Activated T-cell treated with anti-CD3 and anti-CD28 coated beads, Interleukin-2, amount 50 U/mL, for 1 hour (primary cell): ENCODE results near the gene DAGLA.
A peak's percentile ranks its signal among the peaks of the same experiment; 100 is the strongest.

Experiments used
- DNase-seq: peaks from one replicate; pipeline ENCODE4 v3.0.0-alpha.2; 2020

Gene DAGLA

DNA sequence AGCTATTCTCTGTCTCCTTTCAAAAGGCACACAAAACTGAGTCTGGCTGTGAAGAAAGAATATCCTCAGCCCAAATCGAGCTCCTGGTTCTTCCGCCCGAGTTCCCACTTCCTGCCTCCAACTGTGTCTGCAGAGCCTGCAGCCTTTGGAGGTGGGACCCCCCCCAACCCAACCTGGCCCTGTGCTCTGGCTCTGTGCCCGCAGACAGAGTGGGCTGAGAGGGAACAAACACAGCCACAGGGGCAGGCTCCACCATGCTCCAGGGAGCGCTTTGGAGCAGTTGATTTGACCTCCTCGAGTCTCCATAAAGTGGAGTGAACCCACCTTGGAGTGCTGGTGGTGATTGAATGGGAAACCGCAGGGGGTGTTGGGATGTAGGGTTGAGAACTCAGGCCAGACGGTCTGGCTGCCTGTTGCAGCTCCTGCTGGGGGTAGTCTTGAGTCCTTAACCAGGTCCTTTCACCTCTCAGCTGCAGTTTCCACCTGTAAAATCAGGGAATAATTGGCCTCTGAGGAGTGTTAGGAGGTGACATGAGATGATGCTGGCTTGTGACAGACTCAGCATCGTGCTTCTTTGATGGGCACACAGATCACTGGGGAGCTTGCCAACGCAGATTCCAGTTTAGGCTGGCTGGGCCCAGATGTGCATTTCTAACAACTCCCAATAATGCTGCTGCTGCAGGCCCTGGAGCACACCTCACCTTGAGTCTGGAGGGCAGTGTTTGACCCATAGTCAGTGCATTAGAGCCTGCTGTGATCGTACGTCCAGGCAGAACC lies 11.4 kb downstream of the DAGLA start:
- DNase-seq, result no peak

DNA sequence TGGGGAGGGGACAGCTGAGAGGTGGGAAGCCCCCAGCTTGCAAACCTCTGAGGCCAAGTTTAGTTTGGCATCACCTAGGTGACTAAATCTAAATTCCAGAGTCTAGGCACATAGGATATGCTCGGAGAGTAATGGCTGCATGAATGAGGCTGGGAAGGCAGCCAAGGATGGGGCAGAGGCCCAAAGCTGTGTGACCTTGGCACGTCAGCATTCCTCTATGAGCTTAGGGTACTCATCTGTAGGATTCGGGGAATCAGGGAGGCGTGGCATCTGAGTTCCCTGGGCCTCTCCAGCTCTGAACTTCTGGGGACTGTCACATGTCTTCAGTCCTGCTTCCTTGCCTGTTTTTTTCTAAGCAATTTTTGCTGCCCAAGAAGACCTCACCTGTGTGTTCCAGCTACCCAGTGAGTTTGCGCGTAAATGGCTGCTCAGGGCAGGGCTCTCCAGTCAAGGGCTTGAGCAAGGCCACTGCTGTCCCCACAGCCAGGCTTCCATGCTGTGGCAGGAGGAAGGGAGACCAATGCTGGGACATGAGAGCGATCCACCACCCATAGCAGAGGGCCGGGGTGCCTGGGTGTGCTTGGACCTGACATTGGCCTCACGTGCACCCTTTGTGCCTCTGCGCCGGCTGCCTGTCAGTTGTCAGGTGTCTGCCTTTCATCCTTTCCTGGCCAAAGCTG lies 13.9 kb downstream of the DAGLA start:
- no peak for DNase-seq

GRCh38 chr11:61694602-61694939 lies 14.4 kb downstream of the DAGLA start:
- DNase-seq, result no peak

DNA sequence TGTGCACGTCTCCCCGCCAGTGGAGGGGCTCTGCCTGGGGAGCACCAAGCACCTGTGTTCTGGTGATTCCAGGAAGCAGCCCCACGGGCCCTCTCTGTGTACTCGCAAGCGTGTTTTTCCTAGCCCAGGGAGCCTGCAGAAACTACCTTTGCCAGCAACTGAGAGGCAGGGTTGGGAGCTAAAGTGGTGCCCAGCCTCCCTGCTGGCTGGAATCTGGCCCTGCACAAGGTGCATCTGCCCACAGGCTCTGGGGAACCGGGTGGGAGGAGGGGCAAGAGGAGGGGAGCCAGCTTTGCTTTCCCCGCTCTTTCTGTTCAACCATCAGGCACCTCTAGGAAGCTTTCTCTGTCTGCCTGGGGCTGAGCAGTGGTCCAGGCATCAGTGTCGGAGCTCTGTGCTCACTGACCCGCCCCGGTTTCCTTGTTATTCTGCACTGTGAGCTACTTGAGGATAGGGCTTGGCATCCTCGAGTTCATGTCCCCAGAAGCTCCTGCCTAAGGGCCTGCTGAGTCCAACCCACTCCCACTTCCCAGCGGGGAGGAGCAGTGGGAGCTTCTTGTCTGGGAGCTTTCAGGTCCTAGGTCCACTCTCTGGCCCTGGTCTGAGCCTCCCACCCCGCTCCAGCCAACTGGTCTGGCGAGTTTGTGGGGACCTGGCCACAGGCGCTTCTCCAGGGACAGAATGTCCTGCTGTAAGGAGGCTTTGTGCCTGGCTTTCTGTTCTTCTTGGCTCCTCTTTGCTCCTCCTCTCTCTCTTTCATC lies 14.9 kb downstream of the DAGLA start:
- DNase-seq, result no peak

DNA sequence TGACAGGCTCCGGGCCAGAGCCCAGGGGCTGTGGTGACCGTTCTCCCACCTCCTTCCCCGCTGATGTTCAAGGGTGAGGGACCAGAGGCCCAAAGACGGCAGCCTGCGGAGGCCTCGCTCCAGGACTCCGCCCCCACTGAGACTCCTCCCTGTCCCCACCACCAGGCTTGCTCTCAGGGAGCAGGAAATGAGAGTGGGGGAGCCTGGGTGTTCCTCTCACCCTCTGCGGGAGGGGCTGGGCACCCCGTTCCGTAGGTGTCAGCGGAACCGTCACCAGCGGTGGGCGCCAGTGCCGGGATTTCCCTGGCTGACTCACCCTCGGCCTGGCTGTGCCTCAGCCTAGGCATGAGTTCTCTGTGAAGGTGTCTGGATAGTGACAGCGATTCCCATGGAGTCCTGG lies 15.7 kb downstream of the DAGLA start:
- peak; percentile 91 for DNase-seq

GRCh38 chr11:61696602-61697001 lies 16.4 kb downstream of the DAGLA start:
- DNase-seq, result no peak

- DNase-seq, result no peak
These were observed 16.9 kb downstream of the DAGLA start for GRCh38 chr11:61697078-61697502.

DNA sequence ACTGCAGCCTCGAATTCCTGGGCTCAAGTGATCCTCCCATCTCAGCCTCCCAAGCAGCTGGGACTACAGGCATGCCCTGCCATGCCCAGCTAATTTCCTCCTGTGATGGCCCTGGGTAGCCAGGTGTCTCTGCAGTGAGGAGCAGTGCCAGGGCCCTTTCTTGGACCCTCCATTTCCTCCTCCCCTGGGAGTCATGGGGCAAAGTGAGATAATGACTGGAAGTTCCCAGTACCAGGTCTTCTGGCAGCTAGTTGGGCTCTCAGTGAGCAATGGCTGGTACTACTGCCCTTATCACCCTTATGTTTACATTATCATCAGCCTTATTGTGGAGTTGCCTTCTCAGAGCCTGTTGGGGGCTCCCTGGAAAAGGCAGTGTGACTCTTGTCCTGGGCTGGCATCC lies 17.6 kb downstream of the DAGLA start:
- DNase-seq, result no peak

- no peak for DNase-seq
These were observed 18.2 kb downstream of the DAGLA start for GRCh38 chr11:61698173-61698948.

GRCh38 chr11:61699737-61700160 lies 19.6 kb downstream of the DAGLA start:
- no peak for DNase-seq

DNA sequence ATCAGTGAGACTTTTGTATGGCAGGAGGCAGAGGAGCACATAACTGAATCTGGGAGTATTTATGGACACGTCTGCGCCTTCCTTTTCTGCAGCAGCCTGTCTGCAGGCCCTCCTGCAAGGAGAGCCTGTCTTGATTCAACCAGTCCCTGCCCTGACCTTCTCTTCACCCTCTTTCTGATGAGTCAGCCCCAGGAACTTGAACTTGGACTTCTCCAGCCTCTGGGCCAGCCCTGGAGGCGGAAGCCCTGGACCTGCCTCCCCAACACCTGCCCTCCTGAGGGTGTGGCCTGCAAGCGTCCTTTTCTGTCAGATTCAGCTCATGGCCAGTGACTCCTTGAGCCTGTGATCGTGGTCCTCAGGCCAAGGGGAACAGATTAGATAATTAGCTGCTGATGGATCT lies 20.0 kb downstream of the DAGLA start:
- DNase-seq, result no peak

DNA sequence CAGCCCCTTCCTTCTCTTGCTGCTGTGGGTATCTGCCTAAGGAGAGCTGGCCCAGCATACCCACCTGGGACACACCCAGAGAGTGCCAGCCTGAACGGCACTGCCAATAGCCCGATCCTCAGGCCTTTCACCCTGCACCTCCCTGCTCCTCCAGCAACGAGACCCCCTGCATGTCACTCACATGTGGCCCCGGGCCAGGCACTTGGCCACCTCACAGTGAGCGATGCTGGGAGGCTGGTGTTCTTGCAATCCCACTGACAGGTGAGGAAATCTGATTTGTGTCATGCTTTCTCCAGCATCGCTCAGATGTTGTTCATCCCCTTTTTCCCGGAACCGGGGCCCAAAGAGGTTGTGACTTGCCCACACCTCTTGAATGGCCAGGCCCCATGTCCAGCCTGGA lies 20.5 kb downstream of the DAGLA start:
- no peak for DNase-seq

- DNase-seq, result no peak
These were observed 21.2 kb downstream of the DAGLA start for GRCh38 chr11:61701242-61701886.

DNA sequence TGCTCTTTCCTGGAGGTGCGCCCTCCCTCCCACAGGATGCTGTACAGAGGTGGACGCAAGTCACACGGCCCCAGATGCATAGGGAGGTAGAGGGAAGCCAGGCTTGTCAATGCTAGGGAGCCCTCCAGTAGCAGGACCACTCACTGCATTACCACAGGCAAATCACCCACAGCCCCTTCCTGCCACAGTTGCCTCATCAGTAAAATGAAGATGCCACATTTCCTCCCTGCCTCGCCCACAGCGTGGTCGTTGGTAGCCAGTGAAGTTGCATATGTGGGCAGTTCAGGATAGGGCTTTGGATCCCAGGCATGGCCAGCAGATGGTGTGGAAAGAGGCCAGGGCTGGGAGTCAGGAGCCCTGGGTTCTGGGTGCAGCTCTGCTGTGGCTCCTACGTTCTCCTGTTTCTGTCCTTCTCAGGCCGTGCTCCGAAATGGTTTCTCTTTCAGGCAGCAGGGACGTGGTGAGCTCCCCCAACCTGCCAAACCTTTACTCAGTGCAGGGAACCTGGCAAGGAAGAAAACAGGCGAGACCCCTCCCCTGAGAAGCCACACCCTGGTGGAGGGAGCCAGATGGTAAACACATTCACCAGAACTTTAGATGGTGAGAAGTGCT lies 22.6 kb downstream of the DAGLA start:
- DNase-seq, result no peak

DNA sequence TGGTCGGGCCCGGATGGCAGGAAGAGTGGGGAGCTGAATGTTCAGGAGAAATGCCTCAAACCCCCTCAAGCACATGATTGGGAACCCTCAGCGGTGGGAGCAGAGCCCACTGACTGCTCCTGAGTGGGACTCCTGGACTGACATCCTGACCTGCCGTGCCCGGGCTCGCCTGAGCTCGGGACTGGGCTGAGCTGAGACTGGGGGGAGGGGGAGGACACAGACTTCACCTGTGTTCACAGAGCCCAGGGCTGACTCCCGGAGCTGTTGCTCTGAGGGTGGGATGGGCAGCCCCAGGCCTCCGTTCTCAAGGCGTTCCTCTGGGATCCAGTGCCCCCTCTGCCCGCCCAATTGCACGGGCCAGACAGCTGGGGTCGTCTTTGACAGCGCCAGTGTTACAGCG lies 24.6 kb downstream of the DAGLA start:
- no peak for DNase-seq

- DNase-seq, result no peak
These were observed 26.5 kb downstream of the DAGLA start for GRCh38 chr11:61706452-61707400.

DNA sequence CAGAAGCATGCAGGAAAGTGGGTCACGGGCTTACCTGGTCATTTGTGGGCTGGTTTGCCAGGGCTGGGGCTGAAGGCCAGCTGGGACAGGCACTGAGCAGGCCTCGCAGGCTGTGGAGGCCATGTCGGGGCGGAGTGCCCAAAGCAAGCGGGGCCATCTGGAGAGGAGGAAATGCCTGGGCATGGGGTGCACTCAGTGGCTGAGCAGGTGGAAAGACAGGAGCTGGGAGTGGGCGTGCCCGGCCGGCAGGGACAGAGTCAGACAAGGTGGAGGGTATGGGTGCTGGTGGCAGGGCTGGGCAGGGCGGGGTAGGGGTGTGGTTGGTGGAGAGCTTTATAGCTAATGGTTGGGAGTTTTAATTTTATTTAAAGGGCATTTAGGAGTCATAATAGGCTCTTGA lies 27.4 kb downstream of the DAGLA start:
- DNase-seq, result no peak

DNA sequence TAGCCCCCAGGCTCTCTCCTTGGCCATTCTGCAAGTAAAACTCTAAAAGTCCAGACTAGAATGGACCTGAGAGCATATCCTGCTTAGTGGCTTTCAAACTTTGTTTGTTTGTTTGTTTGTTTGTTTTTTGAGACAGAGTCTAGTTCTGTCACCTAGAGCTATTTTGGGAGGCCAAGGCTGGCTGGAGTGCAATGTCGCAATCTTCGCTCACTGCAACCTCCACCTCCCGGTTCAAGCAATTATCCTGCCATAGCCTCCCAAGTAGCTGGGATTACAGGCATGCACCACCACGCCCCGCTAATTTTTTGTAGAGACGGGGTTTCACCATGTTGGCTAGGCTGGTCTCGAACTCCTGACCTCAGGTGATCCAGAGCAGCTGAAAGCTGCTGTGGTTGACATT lies 28.9 kb downstream of the DAGLA start:
- DNase-seq, result no peak

DNA sequence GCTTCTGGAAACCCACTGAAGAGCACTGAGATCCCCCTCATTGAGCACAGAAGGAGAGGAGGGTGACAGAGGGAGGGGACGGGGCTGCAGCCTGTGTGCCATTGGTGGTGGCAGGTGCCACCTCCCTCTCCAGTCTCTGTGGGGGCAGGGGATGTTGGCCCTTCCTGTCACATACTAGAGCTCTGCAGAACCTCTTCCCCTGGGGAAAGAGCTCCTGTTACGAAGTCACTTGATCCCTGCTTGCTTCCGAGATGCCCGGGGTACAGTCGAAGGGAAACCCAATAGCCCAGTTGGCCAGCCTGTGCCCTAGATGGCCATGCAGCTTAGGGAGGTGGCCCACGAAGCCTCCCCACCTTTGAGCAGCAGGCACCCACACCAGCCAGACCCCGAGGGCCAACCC lies 29.4 kb downstream of the DAGLA start:
- no peak for DNase-seq

DNA sequence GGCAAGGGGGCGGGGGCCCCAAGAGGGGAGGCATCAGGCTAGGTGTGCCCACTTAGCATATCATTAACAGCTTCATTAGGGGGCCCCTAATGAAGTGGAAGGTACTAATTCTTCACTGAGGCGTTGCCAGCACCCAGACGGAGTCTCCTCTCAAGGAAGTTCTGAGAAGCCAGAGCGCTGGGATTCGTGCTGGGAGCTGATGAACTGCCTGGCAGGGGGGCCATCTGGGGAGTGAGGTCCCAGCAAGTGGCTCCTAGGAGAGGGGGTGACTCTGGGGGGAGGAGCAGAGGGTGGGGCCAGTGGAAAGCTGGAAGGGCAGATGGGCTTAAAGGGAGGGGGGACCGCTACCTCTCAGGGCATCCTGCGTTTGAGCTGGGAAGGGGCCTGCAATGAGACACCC lies 29.8 kb downstream of the DAGLA start:
- no peak for DNase-seq

DNA sequence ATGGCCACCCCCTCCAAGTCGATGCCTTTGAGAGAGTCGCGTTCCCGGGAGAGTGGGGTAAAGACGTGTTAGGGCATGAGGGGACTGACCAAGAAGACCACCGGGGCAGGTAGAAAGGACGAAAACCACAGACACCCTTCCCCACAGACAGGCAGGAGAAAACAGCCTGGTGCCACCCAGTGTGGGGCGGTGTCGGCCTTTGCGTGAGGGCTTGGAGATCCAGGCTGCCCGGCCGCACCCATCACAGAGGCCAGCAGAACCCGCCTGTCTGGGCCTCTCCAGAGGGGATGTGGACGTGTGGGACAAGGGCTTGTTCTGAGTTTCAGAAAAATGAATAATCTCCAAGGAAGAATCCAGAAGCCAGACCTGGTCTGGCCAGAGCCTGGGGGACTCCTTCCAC lies 30.8 kb downstream of the DAGLA start:
- DNase-seq, result no peak
